ENCODE results near the gene ADAMTS13. TPM values are rescaled to one million over a fixed set of nuclear protein-coding genes. Genes with fewer than 3 reads are reported as not detected.
A peak's percentile ranks its signal among the peaks of the same experiment; 100 is the strongest.
"Not testable (repeated sequence)": the region's sequence is repeated elsewhere in the genome, so short reads cannot be mapped to it uniquely, and the experiment has no call there.

The ADAMTS13 gene
- polyA plus RNA-seq, 10 donors = 3.8 to 8.6 (median 5.9) TPM

GRCh38 chr9:133424187-133424586 is 2.0 kb downstream of the ADAMTS13 start:
- DNase-seq = no peak

- no peak for DNase-seq
Measured at GRCh38 chr9:133425049-133425632, 3.0 kb downstream of the ADAMTS13 start.

- no peak for DNase-seq
Measured at GRCh38 chr9:133426011-133426410, 3.8 kb downstream of the ADAMTS13 start.

- DNase-seq = no peak
Measured at GRCh38 chr9:133427658-133428348, 5.6 kb downstream of the ADAMTS13 start.

GRCh38 chr9:133428617-133429101 is 6.5 kb downstream of the ADAMTS13 start:
- DNase-seq = peak in 1 of 3 donors; percentile 61

GRCh38 chr9:133429214-133429613 is 7.0 kb downstream of the ADAMTS13 start:
- peak in 1 of 3 donors; percentile 18 for DNase-seq

GRCh38 chr9:133429641-133430161 is 7.5 kb downstream of the ADAMTS13 start:
- peak in 1 of 3 donors; percentile 54 for DNase-seq

- no peak for DNase-seq
Measured at GRCh38 chr9:133430244-133430643, 8.1 kb downstream of the ADAMTS13 start.

- DNase-seq = no peak
Measured at GRCh38 chr9:133433351-133433843, 11.2 kb downstream of the ADAMTS13 start.

GRCh38 chr9:133436681-133437080 is 14.5 kb downstream of the ADAMTS13 start:
- DNase-seq = no peak

GRCh38 chr9:133437753-133438531 is 15.8 kb downstream of the ADAMTS13 start:
- DNase-seq = no peak

GRCh38 chr9:133439337-133439736 is 17.2 kb downstream of the ADAMTS13 start:
- no peak for DNase-seq

GRCh38 chr9:133440874-133441273 is 18.7 kb downstream of the ADAMTS13 start:
- DNase-seq = no peak

GRCh38 chr9:133441571-133441970 is 19.4 kb downstream of the ADAMTS13 start:
- DNase-seq = no peak

GRCh38 chr9:133443248-133443647 is 21.1 kb downstream of the ADAMTS13 start:
- no peak for DNase-seq

GRCh38 chr9:133443982-133444381 is 21.8 kb downstream of the ADAMTS13 start:
- no peak for DNase-seq

- DNase-seq = no peak
Measured at GRCh38 chr9:133445293-133445969, 23.3 kb downstream of the ADAMTS13 start.

- no peak for DNase-seq
Measured at GRCh38 chr9:133448487-133448972, 26.4 kb downstream of the ADAMTS13 start.

GRCh38 chr9:133449760-133450159 is 27.6 kb downstream of the ADAMTS13 start:
- DNase-seq = no peak

- not testable (repeated sequence) for DNase-seq
Measured at GRCh38 chr9:133451865-133452264, 29.7 kb downstream of the ADAMTS13 start.

- DNase-seq = no peak
Measured at GRCh38 chr9:133452562-133452961, 30.4 kb downstream of the ADAMTS13 start.
